Activated T-helper 1 cell treated with Interleukin-2 at 50 U/mL for 16 hours (primary cell): Measurements from ENCODE around the gene NARS2.
A peak's percentile ranks its signal among the peaks of the same experiment; 100 is the strongest.
"Not testable (repeated sequence)": the region's sequence is repeated elsewhere in the genome, so short reads cannot be mapped to it uniquely, and the experiment has no call there.

ENCODE experiments used
- DNase-seq: peaks from one replicate; pipeline ENCODE4 v3.0.0-alpha.2; 2020; ENCODE audit warnings: low read depth

NARS2 gene

GRCh38 chr11:78476066-78476465 lies 98.6 kb downstream of the NARS2 start:
- no peak for DNase-seq

GRCh38 chr11:78474451-78474850 lies 100.2 kb downstream of the NARS2 start:
- DNase-seq = no peak

DNA sequence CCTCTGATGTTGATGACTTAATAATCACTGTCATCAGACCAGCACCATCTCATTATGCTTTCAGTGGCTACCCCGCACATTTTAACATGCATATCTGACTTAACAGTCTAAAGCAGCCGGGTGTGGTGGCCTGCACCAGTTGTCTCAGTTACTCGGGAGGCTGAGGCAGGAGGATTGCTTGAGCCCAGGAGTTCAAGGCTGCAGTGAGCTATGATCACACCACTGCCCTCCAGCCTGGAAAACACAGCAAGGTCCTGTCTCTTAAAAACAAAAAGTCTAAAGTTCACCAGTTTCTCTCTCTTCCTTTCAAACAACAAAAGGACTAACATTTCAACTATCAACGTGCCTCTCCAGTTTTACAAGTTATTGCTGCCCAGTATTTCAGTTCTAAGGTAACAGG lies 101.8 kb downstream of the NARS2 start:
- no peak for DNase-seq

DNA sequence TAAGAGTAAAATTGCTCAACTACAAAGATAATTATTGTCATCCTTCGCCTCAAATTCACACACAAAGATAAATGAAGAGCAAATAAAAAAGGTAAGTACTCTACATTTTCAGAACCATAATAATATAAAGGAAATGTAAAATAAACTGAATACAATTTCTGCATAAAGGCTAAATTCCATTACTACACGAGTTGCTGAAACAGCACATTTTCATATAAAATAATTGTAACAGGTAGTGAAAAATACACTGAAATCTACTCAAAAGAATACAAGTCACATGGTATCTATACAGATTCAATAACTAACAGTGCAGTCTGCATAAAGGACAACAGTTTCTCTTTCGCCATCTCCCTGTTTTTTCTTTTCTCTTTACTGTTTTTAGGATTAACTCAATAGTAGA lies 102.3 kb downstream of the NARS2 start:
- no peak for DNase-seq

DNA sequence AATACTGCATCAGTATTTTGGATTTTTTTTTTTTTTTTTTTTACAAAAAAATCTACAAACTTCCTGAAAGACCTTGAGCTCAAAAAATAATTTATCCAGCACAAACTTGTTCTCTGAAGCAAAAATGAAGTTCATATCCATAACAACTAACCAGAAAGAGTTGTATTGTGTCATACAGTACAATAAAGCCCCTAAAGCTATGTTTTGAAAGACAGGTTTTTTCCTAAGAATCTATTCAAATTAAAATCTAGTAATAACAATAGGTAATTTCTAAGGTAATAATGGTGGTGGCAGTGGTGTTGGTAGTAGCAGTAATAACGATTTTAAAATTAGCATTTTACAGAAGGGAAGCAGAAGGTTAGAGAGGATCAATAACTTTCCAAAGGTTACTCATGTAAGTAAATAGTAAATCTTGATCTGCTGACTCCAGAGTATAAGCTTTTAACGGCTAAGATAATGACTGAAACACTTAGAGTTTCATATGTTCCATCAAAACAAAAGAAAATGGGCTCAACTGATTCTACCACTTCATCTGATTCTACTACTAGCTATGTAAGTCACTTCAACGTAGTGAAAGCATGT lies 103.7 kb downstream of the NARS2 start:
- no peak for DNase-seq

GRCh38 chr11:78469896-78470295 lies 104.8 kb downstream of the NARS2 start:
- no peak for DNase-seq

GRCh38 chr11:78467931-78468330 lies 106.7 kb downstream of the NARS2 start:
- no peak for DNase-seq

- DNase-seq = no peak
Observed at GRCh38 chr11:78467370-78467769, 107.3 kb downstream of the NARS2 start.

DNA sequence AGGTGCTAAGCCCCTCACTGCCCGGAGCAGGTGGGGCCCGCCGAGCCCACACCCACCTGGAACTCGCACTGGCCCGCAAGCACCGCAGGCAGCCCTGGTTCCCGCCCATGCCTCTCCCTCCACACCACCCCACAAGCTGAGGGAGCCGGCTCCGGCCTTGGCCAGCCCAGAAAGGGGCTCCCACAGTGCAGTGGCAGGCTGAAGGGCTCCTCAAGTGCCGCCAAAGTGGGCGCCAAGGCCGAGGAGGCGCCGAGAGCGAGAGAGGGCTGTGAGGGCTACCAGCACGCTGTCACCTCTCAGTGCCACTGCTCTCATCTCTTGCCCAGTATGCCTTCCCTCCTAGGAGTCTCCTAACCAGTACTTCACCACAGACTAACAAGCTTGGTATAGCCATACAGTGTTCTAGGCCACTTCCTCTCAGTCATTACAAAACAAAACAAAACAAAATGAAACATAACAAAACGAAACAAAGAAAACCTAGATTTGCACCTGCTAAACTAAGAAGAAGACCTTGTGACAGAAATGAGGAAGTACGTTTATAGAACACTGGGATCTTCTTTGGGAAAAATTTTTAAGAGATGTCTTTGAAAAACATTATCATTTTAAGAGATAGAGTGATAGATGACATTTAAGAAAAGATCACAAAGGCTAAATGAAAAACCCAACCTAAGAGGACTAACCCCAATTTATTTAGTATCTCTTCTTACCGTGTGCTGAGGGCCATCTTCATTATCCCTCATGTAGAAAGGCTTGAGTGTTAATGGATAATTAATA lies 109.3 kb downstream of the NARS2 start:
- peak; percentile 1 for DNase-seq

- not testable (repeated sequence) for DNase-seq
Observed at GRCh38 chr11:78464787-78465168, 109.9 kb downstream of the NARS2 start.

GRCh38 chr11:78460471-78460870 lies 114.2 kb downstream of the NARS2 start:
- DNase-seq = no peak

GRCh38 chr11:78459738-78460137 lies 114.9 kb downstream of the NARS2 start:
- DNase-seq = no peak

- DNase-seq = no peak
Observed at GRCh38 chr11:78457448-78457847, 117.2 kb downstream of the NARS2 start.

- no peak for DNase-seq
Observed at GRCh38 chr11:78453140-78453935, 121.3 kb downstream of the NARS2 start.

- DNase-seq = no peak
Observed at GRCh38 chr11:78451371-78452150, 123.1 kb downstream of the NARS2 start.

- no peak for DNase-seq
Observed at GRCh38 chr11:78450866-78451265, 123.8 kb downstream of the NARS2 start.

GRCh38 chr11:78449866-78450265 lies 124.8 kb downstream of the NARS2 start:
- no peak for DNase-seq

DNA sequence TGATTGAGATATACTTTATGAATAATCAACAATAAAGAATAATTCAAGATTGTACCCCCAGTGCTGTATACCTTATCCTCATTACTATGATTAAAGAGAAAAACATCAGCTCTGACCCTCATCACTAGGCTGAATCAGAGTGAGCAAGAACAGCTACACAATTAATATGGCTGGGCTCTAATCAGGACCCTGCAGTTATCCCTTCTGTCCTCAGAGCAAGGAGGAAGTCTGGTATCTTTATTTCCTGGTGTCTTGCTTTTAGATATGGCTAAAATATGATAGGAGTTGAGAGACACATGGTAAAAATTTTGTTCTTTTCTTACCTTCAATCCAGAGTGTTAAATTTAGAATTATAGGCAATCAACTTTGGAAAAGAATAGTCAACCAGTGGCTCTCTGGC lies 128.5 kb downstream of the NARS2 start:
- DNase-seq = no peak

GRCh38 chr11:78444726-78445125 lies 129.9 kb downstream of the NARS2 start:
- DNase-seq = no peak

DNA sequence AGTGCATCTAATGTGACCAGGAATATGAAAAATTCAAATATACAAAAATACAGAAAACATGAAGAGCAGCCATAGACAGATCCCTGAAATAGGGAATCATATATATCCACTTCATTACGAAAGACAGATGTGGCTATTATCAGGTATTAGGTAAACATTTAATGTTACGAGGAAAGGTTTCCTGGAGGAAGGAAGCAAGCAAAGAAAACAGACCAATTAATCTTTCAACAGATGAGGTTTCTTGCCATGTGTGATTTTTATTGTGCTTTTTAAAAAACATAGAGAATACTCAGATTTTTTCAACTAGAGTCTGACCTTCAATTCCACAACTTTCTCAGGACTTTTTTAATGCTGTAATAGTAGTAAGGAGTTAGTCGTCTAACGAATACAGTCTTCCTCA lies 132.7 kb downstream of the NARS2 start:
- no peak for DNase-seq

DNA sequence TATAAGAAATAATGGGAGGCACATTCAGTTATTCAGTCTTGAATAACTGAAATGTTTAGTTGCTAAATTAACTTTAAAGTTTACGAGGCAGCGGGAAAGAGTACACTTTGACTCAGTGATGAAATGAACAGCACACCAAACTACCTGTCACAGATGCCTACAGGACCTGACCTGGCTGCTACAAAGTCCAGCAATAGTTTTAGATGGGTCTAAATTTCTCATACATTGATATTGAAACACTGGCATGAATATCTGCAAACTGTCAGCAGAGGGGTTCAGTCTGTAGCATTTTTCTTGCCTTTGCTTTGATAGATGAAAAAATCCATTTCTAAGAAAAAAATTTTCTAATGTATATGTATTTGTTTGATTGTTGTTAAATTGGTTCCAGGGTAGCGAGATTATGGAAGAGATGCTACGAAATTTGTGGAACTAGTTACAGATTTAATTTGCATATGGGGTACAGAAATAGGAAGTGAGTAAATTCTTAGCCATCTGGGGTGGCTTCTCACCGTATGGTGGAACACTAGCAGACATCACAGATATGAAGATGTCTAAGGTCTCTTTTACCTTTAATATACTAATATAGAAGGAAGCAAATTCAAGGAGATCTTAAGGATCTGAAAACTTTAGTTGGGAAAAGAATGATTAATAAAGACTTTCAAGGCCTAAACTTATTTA lies 136.2 kb downstream of the NARS2 start:
- DNase-seq = no peak

- no peak for DNase-seq
Observed at GRCh38 chr11:78432956-78433355, 141.7 kb downstream of the NARS2 start.
